Small intestine (tissue), 7 donors: ENCODE data around the gene GRIP2. TPM values are rescaled to one million over a fixed set of nuclear protein-coding genes. Genes with fewer than 3 reads are reported as not detected.

Source experiments
- DNase-seq, 2 donors: peaks; one replicate each; pipeline versions ENCODE4 v3.0.0 to v3.0.0-alpha.2; 2013
- FAIRE-seq: peaks from 2 replicates; lab custom pipeline; 2012; peaks lifted over from hg19 to GRCh38; lab: Jason Lieb, UNC
- H3K27ac ChIP-seq, 3 donors: one replicate each; pipeline ENCODE4 v1.5.1; 2013; ENCODE audit warnings: low read length in 2 of 3, mild to moderate bottlenecking in 2 of 3, control low read depth in 1 of 3, inconsistent platforms in 1 of 3, low read depth in 1 of 3, moderate library complexity in 1 of 3
- H3K27me3 ChIP-seq, 3 donors: one replicate each; pipeline ENCODE4 v1.6.1; 2013; ENCODE audit warnings: low read length in 3 of 3, inconsistent platforms in 1 of 3; ENCODE audit not compliant: control insufficient read depth in 3 of 3, insufficient read depth in 3 of 3
- H3K36me3 ChIP-seq, 3 donors: one replicate each; pipeline ENCODE4 v1.6.1; 2013; ENCODE audit warnings: low read length in 3 of 3, inconsistent platforms in 1 of 3, low read depth in 1 of 3, mild to moderate bottlenecking in 1 of 3, moderate library complexity in 1 of 3; ENCODE audit not compliant: control insufficient read depth in 3 of 3, insufficient read depth in 2 of 3
- H3K4me1 ChIP-seq, 3 donors: one replicate each; pipeline ENCODE4 v1.6.1; 2013; ENCODE audit warnings: low read length in 2 of 3, inconsistent platforms in 1 of 3, low read depth in 1 of 3, mild to moderate bottlenecking in 1 of 3, moderate library complexity in 1 of 3; ENCODE audit not compliant: control insufficient read depth in 3 of 3, insufficient read depth in 2 of 3
- H3K4me3 ChIP-seq, 3 donors: one replicate each; pipeline ENCODE4 v1.5.1; 2013; ENCODE audit warnings: low read length in 3 of 3, control low read depth in 1 of 3, inconsistent platforms in 1 of 3, low read depth in 1 of 3, mild to moderate bottlenecking in 1 of 3, moderate library complexity in 1 of 3
- H3K9me3 ChIP-seq, 2 donors: one replicate each; pipeline ENCODE4 v1.6.1; 2013; ENCODE audit warnings: low read depth in 1 of 2, low read length in 1 of 2; ENCODE audit not compliant: control insufficient read depth in 2 of 2, insufficient read depth in 1 of 2
- WGBS, 3 donors: extraction: QIAGEN DNeasy Blood & Tissue Kit; methylation state at CpG; one replicate each; pipeline ENCODE4 v1.1.7; 2013; 5-methylcytosine and 5-hydroxymethylcytosine counted together
- polyA plus RNA-seq, 4 donors: library from polyadenylated mRNA; stranded (reverse) in 3 of 4; unstranded in 1 of 4; fragments of 200-250 nt in 3 of 4; fragments of 120-200 nt in 1 of 4; gene quantifications; one replicate each; pipeline versions ENCODE4 v1.2.1 to v1.2.3, GENCODE V29; 2013
- donor health status: healthy with polysubstance abuse.
- donor health status: control.
- donor health status: control.
- donor health status: Bipolar disorder and iron deficiency.
- donor health status: healthy.

GRIP2 gene
- polyA plus RNA-seq, 4 donors = 0.27 to 1.4 (median 0.34) TPM; not detected in 1

DNA sequence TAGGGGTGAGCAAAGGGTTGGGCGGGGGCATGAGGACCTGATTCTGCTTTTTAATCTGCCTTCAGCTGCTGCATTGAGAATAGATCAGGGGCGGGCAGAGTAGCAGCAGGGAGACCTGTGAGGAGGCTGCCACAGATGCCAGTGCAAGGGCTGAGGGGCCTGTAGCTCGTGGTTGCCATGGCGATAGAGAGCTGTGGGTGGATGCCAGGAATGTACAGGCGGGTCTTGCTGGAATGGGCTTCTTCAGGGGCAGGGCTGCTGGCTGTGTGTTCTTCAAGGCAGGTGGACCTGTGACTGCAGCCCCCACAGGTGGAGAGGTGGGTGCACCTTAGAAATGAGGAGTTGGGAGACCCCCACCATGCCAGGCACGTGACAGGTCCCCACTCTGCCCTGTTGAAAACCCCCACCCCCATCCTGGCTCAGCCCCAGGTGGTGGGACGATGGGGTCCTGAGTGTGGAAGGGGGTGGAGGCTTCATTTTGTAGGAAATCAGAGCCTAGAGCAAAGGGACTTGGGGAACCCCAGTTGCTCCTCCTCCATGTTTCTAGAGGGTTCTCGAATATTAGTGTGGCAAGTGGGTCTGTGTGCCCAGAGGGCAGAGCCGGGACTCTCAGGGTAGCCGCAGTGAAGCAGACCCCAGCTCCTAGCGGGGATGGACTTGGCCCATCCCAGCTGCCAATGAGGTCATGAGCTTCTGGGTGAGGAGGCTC is 99.5 kb downstream of the GRIP2 start:
- Histone ChIP-seq H3K27ac (no peak overlapping the region), H3K4me3 (no peak overlapping the region), H3K4me1 (peaks cover 2 to 35% (median 13%) of the 10 kb centered on the region in 3 donors), H3K27me3 (no peaks in the 10 kb centered on the region), H3K36me3 (peaks cover 0 to 32% (median 4%) of the 10 kb centered on the region in 3 donors), H3K9me3 (no peaks in the 10 kb centered on the region)
- DNase-seq (no peak), FAIRE-seq (no peak)
- WGBS, 3 donors = 74 to 88% (median 84%) methylated on average over 11 of the region's 11 CpGs

GRCh38 chr3:14440168-14440518 is 100.0 kb downstream of the GRIP2 start:
- no peaks in the 10 kb centered on the region for H3K27me3 ChIP-seq
- DNase-seq (no peak), FAIRE-seq (no peak)
- H3K36me3 ChIP-seq = peaks cover 0 to 31% (median 0%) of the 10 kb centered on the region in 3 donors
- H3K27ac ChIP-seq = no peak overlapping the region
- no peak overlapping the region for H3K4me3 ChIP-seq
- H3K4me1 ChIP-seq = peaks cover 4 to 40% (median 13%) of the 10 kb centered on the region in 3 donors
- WGBS, 3 donors = 61 to 77% (median 73%) methylated on average over 3 of the region's 3 CpGs
- no peaks in the 10 kb centered on the region for H3K9me3 ChIP-seq

DNA sequence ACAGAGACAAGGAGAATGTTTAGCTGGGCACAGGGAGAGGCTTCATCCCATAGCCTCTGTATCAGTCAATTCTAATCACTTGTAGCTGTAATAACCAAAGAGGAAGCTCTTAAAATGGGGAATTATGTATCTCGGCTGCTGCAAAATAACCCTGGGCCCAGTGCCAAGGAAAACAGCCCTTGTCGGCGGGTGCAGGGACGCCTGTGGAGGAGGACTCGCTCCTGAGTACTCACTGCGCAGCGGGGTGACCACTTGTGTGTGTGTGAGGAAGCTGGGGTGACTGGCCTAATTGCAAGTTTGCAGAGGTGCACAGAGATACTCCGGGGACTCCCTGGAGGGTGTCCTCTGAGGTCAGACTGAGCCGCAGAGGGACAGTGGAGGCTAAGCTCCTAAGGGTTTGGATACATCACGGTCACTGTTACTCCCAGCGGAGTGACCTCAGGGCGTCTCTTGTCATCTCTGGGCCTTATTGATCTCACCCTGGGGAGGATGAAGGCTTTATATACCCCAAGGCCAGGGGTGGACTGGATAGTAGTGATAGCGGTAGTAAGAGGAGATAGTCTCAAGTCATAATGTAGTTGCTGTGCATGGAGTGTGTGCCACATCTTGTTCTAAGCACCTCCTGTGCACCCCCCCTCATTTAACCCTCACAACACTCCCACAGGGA is 100.5 kb downstream of the GRIP2 start:
- WGBS, 3 donors = 21 to 39% (median 34%) methylated on average over 13 of the region's 13 CpGs
- DNase-seq (peak; percentile 69 to 73), FAIRE-seq (no peak)
- Histone ChIP-seq H3K36me3 (peaks cover 0 to 32% (median 0%) of the 10 kb centered on the region in 3 donors), H3K4me1 (peaks cover 4 to 44% (median 15%) of the 10 kb centered on the region in 3 donors), H3K9me3 (no peaks in the 10 kb centered on the region), H3K27me3 (no peaks in the 10 kb centered on the region), H3K4me3 (no peak overlapping the region), H3K27ac (peak overlapping the region in 2 of 3 donors; percentile 38 to 63)

Other genes with a start within 250 kb of the GRIP2 start
- gene SLC6A6, start 137.7 kb downstream of the GRIP2 start, polyA plus RNA-seq = 10 to 100 TPM in 2 of 4 donors, 1 to 10 TPM in 2; 6.9 to 24.1 (median 9.7) TPM
- gene CCDC174, start 111.4 kb upstream of the GRIP2 start, polyA plus RNA-seq = 10 to 100 TPM; 15.3 to 24.1 (median 18.8) TPM
- gene C3orf20, start 134.8 kb upstream of the GRIP2 start, polyA plus RNA-seq = under 1 TPM in 2 of 4 donors, not detected in 2; 0.01 to 0.07 TPM